NCI-H187 (cell line): ENCODE measurements around the gene IPO4.

Source experiments
- DNase-seq, 2 experiments: peaks; one replicate each; lab custom pipeline; 2025; lab: John Stamatoyannopoulos, UW

The IPO4 gene

GRCh38 chr14:24194186-24194872 is 5.7 kb upstream of the IPO4 start:
- DNase-seq, result no peak

DNA sequence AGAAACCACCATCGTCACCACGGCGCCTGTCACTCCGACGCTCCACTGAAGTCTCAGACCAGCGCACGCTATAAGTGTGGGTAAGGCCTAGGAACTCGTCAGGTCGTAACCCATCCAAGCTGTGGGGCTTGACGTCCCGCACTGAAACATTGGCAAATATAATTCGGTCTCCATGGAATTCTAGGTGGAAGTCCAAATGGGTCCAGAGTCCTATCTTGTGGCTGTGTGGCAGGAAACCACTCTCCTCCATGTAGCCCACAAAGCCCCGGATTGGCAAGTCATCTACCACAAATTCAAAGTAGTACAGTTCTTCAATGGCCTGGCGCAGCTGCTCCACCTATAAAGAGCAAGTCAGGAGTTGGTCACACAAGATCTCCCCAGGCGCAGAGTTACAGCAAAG is 4.3 kb upstream of the IPO4 start:
- no peak for DNase-seq

GRCh38 chr14:24190416-24190815 is 1.8 kb upstream of the IPO4 start:
- DNase-seq, result no peak

- no peak for DNase-seq
Observed at GRCh38 chr14:24189460-24189859, 844 bp upstream of the IPO4 start.

DNA sequence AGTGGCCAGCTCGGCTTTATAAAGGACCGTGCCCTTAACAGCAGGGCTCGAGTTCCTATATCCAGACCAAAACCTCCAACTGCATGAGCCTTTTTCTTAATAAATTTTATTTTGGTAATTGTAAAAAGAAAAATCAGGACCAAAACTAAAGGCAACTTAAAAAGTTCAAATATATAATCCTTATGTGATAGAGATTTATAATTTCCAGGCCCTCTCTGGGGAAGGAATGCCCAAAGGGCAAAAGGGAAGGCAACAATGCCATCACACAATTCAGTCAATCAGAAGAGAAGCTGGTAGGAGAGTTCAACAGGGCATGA is 401 bp upstream of the IPO4 start:
- no peak for DNase-seq

- DNase-seq, result no peak
Observed at GRCh38 chr14:24187539-24187915, 1.1 kb downstream of the IPO4 start.

DNA sequence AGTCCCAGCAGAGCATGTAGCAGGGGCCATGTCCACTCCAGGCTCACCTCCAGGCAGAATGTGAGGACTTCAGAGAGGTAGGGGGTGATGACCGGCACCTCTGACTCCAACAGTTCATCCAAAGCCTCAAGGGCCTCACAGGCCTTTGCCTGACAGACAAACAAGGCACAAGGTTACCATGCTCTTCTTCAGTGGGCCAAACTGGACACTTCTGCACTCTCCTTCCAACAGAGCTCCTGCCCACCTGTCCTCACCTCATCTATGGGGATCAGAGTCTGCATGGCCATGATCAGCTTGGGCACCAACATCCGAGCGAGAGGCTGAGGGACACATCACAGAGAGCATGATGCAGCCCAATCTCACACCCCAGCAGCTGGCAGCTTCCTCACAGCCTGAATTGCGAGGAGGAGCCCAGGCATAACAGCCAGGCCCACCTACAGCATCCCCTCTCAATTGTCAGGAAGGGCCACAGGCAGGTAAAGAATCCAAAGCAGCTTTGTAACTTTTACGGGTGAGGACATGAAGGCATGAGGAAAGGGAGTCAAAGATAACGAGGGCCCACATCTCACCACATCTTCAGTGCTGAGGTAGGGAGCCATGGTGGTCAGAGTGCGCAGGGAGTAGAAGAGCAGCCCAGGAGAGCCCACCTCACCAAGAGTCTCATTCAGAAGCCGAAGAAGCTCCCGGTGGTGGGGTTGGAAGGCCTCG is 1.6 kb downstream of the IPO4 start:
- no peak for DNase-seq

DNA sequence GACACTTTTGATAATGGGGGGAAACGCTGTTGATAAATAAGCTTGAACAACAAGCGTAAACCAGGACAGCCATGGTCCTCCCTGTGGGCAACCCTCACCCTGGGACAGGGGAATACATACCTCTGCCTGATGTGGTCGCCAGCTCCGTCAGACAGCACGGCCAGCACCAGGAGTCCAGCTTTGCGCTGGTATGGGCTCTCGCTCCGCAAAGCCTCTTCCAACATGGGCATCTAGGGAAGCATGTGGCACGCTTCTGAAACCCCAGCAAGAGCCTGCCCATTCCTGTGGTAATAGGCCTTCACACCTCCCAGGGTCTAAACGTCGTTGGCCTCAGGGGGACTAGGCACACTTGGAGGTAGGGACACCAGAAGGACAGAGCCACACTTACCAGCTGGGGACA is 2.9 kb downstream of the IPO4 start:
- no peak for DNase-seq

DNA sequence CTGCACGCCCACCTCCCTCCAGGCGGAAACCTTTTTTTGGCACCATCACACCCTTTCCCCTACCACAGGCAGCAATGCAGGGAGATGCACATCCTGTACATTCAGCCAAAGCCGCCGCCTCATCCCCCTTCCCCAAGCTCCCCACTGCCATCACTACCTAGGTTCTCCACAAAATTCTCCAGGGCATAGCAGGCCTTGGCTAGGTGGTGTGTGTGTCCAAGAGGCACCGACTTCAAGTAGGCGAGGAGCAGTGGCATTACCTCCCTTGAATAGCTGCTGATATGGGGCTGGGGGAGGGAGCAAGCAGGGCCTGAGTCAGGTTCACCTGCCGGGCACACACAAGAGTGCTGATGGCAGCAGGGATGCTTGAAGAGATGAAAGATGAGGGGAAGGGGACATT is 3.6 kb downstream of the IPO4 start:
- no peak for DNase-seq

- DNase-seq, result no peak
Observed at GRCh38 chr14:24184104-24184970, 4.3 kb downstream of the IPO4 start.

GRCh38 chr14:24183014-24183481 is 5.6 kb downstream of the IPO4 start:
- DNase-seq, result no peak

GRCh38 chr14:24182110-24182882 is 6.3 kb downstream of the IPO4 start:
- no peak for DNase-seq

- DNase-seq, result no peak
Observed at GRCh38 chr14:24181371-24182077, 7.1 kb downstream of the IPO4 start.

GRCh38 chr14:24179961-24180796 is 8.4 kb downstream of the IPO4 start:
- no peak for DNase-seq

DNA sequence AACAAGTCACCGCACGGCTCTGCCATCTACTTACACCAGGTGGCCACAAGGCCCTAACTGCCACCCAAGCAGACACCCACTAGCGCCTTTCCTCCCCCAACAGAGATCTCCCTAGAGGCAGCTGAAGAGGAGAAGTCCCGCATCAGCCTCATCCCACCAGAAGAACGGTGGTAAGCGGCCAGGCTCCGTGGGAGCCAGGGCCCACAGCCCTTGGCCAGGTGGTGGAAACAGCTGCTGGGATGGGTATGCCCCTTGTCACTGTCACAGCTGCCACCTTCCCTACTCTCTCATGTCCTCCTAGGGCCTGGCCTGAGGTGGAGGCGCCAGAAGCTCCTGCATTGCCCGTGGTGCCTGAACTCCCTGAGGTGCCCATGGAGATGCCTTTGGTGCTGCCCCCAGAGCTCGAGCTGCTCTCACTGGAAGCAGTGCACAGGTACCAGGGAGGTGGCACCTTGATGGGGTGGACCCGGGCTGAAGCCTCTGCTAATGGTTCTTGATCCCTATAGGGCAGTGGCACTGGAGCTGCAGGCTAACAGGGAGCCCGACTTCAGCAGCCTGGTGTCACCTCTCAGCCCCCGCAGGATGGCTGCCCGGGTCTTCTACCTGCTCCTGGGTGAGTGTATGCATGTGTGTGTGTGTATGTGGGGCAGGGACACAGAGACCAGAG is 9.2 kb downstream of the IPO4 start:
- no peak for DNase-seq

DNA sequence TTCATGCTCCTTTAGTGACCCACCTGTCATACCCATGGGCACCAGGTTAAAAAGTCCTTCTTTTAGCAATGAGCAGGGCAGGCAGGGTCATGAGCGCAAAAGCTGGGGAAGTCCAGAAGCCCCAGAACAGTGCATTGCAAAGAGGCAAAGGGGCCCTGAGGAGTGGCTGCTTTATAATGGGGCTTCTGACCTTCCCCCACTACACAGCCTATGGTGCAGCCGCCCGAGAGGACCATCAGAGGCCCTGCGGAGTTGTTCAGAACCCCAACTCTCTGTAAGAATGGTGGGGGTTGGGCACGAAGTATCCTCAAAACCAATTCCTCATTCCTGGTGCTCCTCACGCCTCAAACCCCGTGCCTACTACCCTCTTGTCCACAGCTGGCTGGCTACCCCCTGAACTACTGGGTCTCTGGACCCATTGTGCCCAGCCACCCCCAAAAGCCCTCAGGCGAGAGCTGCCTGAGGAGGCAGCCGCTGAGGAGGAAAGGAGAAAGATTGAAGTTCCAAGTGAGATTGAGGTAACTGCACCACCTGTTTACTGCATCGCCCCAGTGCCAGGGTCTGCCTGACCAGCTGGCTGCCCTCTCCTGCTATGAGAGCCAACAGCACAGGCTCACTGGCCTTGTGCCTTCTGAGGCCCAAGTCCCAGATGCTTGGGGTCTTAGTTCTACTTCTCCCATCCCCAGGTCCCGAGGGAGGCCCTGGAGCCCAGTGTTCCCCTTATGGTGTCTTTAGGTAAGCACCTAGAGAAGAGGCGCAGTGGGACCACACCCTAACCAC is 10.0 kb downstream of the IPO4 start:
- DNase-seq, result no peak

GRCh38 chr14:24177891-24178290 is 10.7 kb downstream of the IPO4 start:
- no peak for DNase-seq

DNA sequence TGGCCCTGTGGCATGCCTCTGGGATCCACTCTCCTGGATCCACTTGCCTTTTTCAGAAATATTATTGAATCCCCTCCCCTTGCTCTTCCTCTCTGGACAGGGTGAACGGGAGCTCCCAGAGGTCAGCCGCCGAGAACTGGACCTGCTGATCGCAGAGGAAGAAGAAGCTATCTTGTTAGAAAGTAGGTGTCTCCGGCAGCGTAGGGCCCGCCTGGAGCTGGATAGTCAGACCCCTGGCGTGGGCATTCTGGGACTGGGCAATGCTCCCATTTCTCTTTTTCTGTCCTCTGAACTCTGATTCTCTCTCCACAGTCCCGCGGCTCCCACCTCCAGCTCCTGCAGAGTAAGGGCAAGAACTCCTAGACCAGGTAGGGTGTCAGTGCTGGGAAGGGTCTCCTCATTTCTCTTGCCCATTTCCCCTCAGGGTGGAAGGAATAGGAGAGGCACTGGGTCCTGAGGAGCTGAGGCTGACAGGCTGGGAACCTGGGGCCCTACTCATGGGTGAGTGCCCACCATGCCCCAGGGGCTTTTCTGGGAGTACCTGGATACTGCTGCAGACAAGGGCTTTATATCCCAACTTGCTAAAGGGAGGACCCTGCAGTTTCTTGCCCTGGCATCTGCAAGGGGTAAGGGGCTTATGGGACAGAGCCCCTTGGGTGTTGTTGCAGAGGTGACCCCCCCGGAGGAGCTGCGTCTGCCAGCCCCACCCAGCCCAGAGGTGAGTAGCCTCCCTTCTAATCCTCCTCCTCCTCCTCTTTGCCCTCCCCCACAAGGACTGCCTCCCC is 11.4 kb downstream of the IPO4 start:
- DNase-seq, result no peak
